Measurements from ENCODE around the gene ABCA12. TPM values are rescaled to one million over a fixed set of nuclear protein-coding genes. Genes with fewer than 3 reads are reported as not detected.
"Not testable (repeated sequence)": the region's sequence is repeated elsewhere in the genome, so short reads cannot be mapped to it uniquely, and the experiment has no call there.

The ABCA12 gene, protein sequence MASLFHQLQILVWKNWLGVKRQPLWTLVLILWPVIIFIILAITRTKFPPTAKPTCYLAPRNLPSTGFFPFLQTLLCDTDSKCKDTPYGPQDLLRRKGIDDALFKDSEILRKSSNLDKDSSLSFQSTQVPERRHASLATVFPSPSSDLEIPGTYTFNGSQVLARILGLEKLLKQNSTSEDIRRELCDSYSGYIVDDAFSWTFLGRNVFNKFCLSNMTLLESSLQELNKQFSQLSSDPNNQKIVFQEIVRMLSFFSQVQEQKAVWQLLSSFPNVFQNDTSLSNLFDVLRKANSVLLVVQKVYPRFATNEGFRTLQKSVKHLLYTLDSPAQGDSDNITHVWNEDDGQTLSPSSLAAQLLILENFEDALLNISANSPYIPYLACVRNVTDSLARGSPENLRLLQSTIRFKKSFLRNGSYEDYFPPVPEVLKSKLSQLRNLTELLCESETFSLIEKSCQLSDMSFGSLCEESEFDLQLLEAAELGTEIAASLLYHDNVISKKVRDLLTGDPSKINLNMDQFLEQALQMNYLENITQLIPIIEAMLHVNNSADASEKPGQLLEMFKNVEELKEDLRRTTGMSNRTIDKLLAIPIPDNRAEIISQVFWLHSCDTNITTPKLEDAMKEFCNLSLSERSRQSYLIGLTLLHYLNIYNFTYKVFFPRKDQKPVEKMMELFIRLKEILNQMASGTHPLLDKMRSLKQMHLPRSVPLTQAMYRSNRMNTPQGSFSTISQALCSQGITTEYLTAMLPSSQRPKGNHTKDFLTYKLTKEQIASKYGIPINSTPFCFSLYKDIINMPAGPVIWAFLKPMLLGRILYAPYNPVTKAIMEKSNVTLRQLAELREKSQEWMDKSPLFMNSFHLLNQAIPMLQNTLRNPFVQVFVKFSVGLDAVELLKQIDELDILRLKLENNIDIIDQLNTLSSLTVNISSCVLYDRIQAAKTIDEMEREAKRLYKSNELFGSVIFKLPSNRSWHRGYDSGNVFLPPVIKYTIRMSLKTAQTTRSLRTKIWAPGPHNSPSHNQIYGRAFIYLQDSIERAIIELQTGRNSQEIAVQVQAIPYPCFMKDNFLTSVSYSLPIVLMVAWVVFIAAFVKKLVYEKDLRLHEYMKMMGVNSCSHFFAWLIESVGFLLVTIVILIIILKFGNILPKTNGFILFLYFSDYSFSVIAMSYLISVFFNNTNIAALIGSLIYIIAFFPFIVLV (N-terminal part only)
- not detected for total RNA-seq
- long read RNA-seq: 0 reads

GRCh38 chr2:215138479-215138878 is at the start of gene ABCA12:
TSS of gene ABCA12 (minus strand) at chr2:215138626. CDS start at chr2:215138208, 418 bp downstream.
- DNase-seq (no peak), ATAC-seq (no peak)
- intact Hi-C loops (cut with micrococcal nuclease): no loop called here

DNA sequence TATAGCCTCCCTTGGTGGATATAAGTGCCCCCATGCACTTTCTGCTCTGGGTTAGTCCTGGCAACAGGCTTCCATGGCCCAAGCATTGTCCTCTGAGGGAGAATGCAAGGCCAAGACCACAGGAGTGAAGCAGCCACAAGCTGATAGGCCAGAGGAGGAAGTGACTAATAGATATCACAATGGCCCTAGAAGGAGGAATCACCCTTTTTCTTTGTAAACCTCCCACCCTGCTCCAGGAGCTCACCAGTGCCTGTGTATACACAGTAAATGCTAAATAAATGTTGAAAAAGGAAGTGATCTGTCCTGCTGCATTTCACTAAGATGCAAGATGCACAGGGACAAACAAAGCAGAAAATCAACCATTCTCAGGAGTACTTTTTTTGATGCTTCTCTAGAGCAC is 49.7 kb upstream of the ABCA12 start:
- intact Hi-C loops (cut with micrococcal nuclease): no loop called here
- ATAC-seq (no peak), DNase-seq (no peak)

GRCh38 chr2:215186021-215186420 is 47.6 kb upstream of the ABCA12 start:
- ATAC-seq: no peak
- intact Hi-C loops (cut with micrococcal nuclease): no loop called here
- no peak for DNase-seq

DNA sequence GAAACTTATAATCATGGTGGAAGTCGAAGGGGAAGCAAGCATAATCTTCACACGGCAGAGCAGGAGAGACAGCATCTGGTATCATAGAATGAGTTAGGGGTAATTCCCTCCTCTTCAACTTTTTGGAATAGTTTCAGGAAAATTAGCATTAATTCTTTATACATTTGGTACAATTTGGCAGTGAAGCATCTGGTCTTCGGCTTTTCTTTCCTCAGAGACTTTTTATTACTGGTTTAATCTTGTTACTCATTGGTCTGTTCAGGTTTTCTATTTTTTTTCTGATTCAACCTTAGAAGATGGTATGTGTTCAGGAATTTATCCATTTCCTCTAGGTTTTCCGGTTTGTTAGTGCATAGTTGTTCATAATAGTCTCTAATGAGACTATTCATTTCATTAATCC is 39.7 kb upstream of the ABCA12 start:
- intact Hi-C loops (cut with micrococcal nuclease): no loop called here
- DNase-seq: no peak
- no peak for ATAC-seq

GRCh38 chr2:215171796-215172195 is 33.4 kb upstream of the ABCA12 start:
- ATAC-seq (no peak), DNase-seq (no peak)
- intact Hi-C loops (cut with micrococcal nuclease): no loop called here

GRCh38 chr2:215171151-215171550 is 32.7 kb upstream of the ABCA12 start:
- DNase-seq: no peak
- intact Hi-C loops (cut with micrococcal nuclease): no loop called here
- no peak for ATAC-seq

- DNase-seq; ATAC-seq; intact Hi-C loops (cut with micrococcal nuclease): not testable (repeated sequence)
These were observed 28.1 kb upstream of the ABCA12 start for GRCh38 chr2:215166505-215166904.

DNA sequence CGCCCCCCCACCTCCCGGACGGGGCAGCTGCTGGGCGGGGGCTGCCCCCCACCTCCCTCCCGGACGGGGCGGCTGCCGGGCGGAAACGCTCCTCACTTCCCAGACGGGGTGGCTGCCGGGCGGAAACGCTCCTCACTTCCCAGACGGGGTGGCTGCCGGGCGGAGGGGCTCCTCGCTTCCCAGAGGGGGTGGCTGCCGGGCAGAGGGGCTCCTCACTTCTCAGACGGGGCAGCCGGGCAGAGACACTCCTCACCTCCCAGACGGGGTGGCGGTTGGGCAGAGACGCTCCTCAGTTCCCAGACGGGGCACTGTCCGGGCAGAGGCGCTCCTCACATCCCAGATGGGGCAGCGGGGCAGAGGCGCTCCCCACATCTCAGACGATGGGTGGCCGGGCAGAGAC is 24.9 kb upstream of the ABCA12 start:
- not testable (repeated sequence) for DNase-seq, ATAC-seq

DNA sequence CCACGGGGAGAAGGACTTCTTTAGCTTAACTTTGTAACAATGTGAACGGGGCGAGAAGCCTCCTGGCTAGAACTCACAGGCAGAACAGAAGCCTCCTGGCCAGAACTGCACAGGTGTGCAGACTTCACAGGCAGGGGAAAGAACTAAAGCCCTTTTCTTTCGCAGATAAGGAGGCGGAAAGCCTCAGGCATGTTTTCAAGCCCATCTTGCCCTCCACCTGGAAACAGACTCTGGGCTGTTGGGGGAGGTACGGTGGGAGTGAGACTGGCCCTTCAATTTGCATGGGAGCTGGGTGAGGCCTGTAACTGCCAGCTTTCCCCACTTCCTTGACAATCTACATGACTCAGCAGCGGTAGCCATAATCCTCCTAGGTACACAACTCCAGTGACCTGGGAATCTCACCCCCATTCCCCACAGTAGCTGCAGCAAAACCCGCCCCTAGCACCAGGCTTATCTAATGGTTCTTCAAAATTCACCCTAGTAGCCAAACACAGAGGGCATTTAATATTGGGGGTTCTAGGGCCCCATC is 22.9 kb upstream of the ABCA12 start:
- ATAC-seq (no peak), DNase-seq (no peak)
- intact Hi-C loops (cut with micrococcal nuclease): no loop called here

More for the DNA sequence above, 24.9 kb upstream of the ABCA12 start:
- intact Hi-C loops (cut with micrococcal nuclease): not testable (repeated sequence)

DNA sequence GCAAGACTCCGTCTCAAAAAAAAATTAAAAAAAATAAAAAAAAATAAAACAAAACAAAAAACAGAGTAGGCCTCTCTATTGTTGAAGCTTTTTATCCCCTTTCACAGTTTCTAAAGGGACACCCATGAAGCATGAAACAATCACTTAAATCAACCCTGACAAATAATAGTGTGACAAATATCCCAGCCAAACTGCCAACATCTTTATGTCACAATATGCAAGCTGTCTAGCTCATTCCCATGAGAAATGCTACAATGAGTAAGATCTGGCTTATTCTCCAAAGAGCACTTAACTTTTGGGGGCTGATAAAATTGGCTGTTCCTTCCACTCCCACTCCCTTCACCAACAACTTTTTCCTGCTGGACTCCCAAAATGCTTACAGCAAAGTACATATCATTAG is 21.7 kb upstream of the ABCA12 start:
- DNase-seq (no peak), ATAC-seq (no peak)
- intact Hi-C loops (cut with micrococcal nuclease): no loop called here

DNA sequence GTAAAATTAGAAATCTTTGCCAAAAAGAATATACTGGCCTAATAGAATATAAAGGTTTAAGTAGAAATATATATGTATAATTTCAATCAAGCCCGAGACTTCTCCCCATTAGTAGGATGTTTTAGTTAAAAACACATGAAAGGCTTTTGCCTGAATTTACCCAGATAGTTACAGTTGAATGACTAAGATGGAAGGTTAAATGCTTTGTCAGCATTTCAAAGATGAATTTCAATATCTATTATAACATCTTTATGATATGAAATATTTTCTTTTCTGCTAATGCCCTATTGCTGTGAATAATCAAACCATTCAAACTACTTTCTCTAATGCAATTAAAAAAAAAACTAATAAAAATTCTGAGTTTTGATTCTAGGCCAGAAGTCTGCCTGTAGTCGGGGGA is 18.0 kb upstream of the ABCA12 start:
- intact Hi-C loops (cut with micrococcal nuclease): no loop called here
- DNase-seq (no peak), ATAC-seq (no peak)

DNA sequence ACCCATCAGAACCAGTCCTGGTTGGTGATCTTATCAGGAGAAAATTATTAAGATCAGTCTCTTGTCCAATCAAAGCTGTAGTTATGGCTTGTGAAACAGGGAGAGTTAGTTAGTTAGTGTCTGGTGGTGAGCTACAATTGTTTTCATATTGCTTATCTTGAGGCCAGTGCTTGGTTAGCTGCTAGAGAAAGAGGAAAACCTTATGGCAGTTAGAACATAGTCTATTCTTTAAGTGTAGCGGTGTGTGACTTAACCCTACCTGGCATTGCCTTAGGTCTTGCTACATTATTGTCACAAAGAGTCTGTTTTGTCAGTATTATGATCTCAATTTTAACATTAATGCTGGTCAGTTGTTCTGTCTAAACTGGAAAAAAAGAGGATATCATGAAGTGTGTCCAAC is 11.5 kb upstream of the ABCA12 start:
- ATAC-seq: no peak
- DNase-seq: no peak
- intact Hi-C loops (cut with micrococcal nuclease): no loop called here

DNA sequence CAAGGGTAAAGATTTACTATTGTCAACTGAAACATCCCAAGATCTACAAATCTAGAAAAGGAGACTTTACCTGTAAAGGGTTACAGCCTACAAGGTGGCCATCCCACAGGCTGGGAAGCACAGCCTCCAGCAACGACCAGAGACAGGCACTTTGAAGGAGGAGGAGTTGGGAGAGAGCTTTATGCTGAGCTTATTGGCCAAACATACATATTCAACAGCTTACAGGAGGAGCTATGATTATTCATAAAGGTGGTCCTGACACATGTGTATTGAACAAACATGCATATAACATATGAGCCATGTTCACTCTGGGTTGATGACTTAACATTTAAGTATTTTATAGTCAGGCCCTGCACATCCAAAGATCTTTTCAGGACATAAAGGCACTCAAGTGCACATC is 11.1 kb upstream of the ABCA12 start:
- intact Hi-C loops (cut with micrococcal nuclease): no loop called here
- no peak for DNase-seq
- no peak for ATAC-seq

GRCh38 chr2:215149060-215149459 is 10.6 kb upstream of the ABCA12 start:
- DNase-seq (no peak), ATAC-seq (no peak)
- intact Hi-C loops (cut with micrococcal nuclease): no loop called here

GRCh38 chr2:215145611-215146010 is 7.2 kb upstream of the ABCA12 start:
- intact Hi-C loops (cut with micrococcal nuclease): no loop called here
- DNase-seq (no peak), ATAC-seq (no peak)

DNA sequence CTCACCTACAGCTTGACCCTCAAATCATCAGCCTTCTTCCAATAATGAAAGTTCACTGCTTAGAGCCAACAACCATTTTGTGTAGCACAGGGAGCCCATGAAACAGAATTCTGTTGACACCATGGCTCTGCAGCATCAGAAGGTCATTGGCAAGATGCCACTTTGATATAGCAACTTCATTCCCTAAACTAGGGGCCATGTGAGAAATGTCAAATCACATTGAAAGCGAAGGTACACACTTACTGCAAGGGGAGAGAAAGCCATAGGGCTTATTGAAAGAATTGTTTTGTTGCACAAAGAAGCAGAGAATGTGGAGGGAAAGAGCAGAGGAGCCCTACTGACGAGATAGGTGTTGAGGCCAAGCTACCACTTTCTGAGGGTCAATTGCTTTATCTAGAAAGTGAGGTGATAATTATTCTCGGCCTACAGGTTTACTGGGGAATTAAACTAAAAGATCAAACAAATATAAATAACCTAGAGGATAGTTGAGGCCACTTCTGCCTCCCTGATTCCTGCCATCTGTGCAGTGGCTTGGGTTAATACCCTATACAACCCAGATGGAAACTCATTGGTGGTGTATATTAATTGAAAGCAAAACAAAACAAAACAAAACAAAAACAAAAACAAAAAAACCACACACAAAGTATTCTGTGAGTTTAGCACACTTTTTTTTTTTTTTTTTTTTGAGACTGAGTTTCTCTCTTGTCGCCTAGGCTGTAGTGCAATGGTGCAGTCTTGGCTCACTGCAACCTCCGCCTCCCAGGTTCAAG is 5.9 kb upstream of the ABCA12 start:
- intact Hi-C loops (cut with micrococcal nuclease): no loop called here
- ATAC-seq (no peak), DNase-seq (no peak)

DNA sequence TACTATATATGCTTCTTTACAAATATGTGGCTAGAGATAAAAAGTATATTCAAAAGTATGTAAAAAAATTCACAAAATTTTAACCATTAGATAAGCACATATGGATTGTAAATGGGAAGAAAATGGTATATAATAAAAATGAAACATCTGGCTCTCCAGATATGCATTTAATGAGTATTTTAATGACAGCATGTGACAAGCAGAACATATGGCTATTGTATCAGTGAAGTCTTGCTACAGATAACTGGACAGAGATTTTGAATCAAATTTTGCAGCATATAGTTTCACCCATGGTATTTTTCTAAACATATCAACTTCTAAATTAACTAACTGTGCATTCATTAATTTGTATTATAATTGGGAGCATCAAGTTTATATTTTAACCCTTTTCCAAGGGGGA is 5.0 kb upstream of the ABCA12 start:
- intact Hi-C loops (cut with micrococcal nuclease): no loop called here
- DNase-seq (no peak), ATAC-seq (no peak)

DNA sequence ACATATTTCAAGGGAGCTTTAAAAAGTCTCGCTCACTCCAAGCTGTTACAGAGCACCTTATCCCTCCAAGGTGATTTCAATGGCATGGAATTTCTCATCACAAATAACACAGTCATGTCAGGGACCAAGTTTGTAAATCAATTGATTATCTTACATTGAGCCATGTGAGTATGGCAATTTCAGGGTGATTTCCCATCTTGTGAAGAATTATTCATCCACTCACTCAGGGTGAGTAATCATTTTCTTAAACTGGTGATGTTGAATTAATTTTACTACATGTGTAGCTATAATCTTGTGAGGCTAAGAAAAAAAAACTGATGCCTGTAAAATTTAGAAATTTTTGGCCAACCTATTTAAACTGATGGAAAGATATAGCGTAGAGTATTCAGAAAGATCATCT is 3.3 kb upstream of the ABCA12 start:
- intact Hi-C loops (cut with micrococcal nuclease): no loop called here
- DNase-seq: no peak
- no peak for ATAC-seq

All from left ventricle myocardium superior (tissue), 1 donor.